HT-29 (cell line): Measurements from ENCODE around the gene AFG3L2. TPM values are rescaled to one million over a fixed set of nuclear protein-coding genes. Genes with fewer than 3 reads are reported as not detected.
A peak's percentile ranks its signal among the peaks of the same experiment; 100 is the strongest.
"Not testable (repeated sequence)": the region's sequence is repeated elsewhere in the genome, so short reads cannot be mapped to it uniquely, and the experiment has no call there.

Experiments used
- DNase-seq: peaks from one replicate; pipeline ENCODE4 v3.0.0-alpha.2; 2015; ENCODE audit warnings: low spot score
- total RNA-seq: library from RNA; depleted of rRNA; stranded (reverse); fragments of >200 nt; shearing (Covaris generic); gene quantifications from 2 replicates; pipeline ENCODE4 v1.2.3, GENCODE V29; 2014

Gene AFG3L2
- total RNA-seq, 1 experiment from 2014 or later: 59.3 TPM

DNA sequence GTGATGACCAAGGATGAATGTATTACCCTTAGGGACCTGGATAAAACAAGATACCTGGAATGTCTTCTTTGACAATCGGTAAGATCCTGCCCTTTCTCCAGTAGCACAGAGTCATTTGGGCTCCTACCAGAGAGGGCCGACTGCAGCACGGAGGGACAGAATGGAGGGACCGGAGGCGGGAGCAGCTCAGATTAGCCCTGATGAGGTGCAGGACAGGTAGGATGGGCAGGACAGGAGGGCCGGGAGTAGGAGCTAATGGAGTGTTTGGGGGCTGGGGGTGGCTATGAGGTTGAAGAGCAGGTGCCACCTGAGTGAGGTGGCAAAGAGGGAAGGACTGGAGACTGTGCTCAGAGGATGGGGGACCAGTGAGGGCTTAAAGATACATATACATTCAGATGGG is 20.8 kb upstream of the AFG3L2 start:
- no peak for DNase-seq

- DNase-seq: no peak
Observed at GRCh38 chr18:12397254-12397653, 20.2 kb upstream of the AFG3L2 start.

DNA sequence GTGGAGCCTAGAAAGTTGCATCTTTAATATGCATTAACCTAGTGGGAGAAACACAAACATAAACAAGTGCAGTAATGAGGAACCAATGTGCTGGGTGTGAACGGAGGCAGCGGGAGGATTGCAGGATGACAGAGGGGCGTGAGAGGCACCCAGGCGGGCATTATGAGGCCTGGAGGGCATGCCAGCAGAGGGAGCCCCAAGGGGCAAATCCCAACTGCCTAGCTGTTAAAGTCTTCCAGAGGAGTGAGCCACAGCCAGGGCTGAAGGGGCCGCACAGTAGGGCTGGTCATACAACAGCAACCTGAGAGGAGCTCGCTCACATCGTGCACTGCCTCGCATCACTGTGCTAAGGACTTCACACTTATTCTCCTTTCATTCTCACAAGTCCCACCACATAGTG is 17.4 kb upstream of the AFG3L2 start:
- DNase-seq: peak; percentile 51

DNA sequence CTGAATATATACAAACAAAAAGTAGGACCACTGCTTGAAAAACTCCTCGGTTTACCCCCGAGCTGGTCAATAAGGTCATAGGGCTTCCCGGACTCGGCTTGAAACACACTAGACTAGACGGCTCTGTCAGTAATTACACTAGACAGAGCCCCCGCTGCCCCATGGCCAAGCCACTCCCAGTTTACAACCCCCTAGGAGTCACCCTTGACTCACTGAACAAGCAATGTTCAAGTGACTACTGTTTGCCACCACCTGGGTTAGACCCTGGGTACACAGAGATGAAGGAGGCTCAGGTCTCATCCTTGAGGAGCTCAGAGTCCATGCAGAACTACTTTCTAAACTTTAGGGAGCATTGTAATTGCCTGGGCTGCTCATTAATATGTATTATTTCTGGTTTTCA is 17.0 kb upstream of the AFG3L2 start:
- no peak for DNase-seq

- no peak for DNase-seq
Observed at GRCh38 chr18:12393510-12393909, 16.5 kb upstream of the AFG3L2 start.

- peak; percentile 85 for DNase-seq
Observed at GRCh38 chr18:12391487-12392165, 14.6 kb upstream of the AFG3L2 start.

DNA sequence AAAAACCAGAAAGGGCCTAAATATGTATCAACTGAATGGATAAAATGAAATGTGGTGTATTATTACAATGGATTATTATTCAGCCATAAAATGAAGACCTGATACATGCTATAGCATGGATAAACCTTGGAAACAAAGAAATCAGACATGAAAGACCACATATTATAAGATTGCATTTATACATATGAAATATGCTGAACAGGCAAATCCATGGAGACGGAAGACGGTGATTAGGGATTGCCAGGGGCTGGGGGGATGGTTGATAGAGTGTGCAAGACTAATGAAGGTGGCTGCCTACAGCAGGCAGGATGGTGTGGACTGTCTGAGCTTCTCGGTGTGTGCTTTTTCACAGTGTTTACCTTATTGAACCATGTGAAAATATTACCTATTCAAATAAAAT is 11.4 kb upstream of the AFG3L2 start:
- no peak for DNase-seq

DNA sequence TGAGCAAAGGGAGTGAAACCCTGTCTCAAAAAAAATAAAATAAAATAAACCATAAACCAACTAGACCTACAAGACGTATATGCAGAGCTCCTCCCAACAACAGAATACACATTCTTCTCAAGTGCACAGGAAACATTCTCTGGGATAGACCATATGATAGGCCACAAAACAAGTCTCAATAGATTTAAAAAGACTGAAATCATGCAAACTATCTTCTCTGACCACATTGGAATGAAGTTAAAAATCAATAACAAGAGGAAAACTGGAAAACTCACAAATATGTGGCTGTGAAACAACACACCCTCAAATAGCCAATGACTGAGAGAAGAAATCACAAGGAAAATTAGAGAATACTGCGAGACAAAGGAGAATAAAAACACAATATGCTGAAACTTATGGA is 7.2 kb upstream of the AFG3L2 start:
- no peak for DNase-seq

DNA sequence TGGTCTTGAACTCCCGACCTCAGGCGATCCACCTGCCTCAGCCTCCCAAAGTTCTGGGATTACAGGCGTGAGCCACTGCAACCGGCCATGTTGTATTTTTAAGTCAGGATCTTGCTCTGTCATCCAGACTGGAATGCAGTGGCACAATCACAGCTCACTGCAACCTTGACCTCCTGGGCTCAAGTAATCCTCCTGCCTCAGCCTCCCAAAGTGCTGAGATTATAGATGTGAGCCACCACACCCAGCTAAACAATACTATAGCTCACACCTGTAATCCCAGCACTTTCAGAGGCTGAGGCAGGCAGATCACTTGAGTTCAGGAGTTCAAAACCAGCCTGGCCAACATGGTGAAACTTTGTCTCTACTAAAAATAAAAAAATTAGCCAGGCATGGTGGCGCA is 6.7 kb upstream of the AFG3L2 start:
- not testable (repeated sequence) for DNase-seq

DNA sequence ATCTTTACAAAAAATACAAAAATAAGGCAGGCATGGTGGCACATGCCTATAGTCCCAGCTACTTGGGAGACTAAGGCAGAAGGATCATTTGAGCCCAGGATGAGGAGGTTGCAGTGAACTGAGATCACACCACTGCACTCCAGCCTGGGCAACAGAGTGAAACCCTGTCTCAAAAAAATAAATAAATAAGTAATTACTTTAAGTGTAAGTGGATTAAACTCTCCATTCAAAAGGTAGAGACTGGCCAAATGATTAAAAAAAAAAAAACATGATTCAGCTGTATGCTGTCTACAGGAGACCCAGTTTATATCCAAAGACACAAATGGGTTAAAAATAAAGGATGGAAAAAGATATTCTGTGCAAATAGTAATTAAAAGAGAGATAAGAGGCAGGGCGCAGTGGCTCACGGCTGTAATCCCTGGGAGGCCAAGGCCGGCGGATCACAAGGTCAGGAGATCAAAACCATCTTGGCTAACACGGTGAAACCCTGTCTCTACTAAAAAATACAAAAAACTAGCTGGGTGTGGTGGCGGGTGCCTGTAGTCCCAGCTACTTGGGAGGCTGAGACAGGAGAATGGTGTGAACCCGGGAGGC is 5.3 kb upstream of the AFG3L2 start:
- DNase-seq: not testable (repeated sequence)

GRCh38 chr18:12378198-12378558 is 1.2 kb upstream of the AFG3L2 start:
- not testable (repeated sequence) for DNase-seq

DNA sequence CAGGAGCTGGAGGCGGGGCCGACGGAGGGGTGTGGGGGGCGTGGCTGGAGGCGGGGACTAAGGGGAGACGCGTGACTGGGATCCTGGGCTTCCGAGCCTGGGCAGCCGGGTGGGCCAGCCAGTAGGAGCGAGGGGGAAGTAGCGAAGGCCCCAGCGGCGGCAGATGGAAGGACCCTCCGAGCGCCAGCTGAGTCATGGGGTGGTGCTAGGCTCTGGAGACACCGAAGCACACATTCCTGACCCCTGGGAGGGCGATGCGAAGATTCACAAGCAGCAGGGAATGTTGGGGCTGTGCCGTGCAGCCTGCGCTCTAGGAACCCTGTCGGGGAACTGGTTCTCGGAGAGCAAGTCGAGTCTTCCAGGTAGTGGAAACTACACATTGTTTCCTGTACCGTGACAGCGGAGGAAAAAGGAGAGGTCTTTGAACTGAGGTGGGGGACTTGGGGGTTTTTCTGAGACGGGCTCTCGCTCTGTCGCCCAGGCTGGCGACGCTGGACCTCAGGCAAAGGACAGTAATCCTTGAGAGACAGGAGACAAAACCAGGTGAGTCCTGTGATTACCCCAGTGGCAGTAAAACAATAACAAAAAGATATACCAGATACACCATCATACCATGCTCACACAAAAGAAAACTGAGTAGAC is 650 bp upstream of the AFG3L2 start:
- DNase-seq: no peak

GRCh38 chr18:12376034-12376753 is 833 bp downstream of the AFG3L2 start:
- peak; percentile 74 for DNase-seq

DNA sequence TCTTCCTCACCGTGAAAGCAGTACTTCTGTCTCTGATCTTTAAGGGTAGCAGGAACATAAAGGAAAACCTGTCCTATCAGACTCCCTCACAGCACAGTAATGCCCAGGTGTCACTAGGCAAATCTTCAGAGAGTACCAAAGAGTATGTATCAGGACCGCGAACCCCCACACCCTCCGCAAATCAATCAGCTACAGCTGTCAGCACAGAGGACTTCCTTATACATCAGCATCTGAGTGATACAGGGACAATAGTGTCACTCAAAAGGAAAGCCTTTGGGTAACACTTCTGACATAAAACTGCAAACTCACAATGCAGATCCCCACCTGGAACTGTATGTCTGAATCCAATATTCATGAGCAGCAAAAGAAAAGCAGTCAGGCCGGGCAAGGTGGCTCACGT is 2.6 kb downstream of the AFG3L2 start:
- DNase-seq: no peak

GRCh38 chr18:12373771-12374116 is 3.3 kb downstream of the AFG3L2 start:
- no peak for DNase-seq

GRCh38 chr18:12373116-12373770 is 3.8 kb downstream of the AFG3L2 start:
- DNase-seq: no peak

- no peak for DNase-seq
Observed at GRCh38 chr18:12372406-12372805, 4.6 kb downstream of the AFG3L2 start.

- peak; percentile 33 for DNase-seq
Observed at GRCh38 chr18:12371590-12371989, 5.4 kb downstream of the AFG3L2 start.

GRCh38 chr18:12369211-12369610 is 7.8 kb downstream of the AFG3L2 start:
- no peak for DNase-seq

GRCh38 chr18:12366784-12367183 is 10.2 kb downstream of the AFG3L2 start:
- DNase-seq: no peak

DNA sequence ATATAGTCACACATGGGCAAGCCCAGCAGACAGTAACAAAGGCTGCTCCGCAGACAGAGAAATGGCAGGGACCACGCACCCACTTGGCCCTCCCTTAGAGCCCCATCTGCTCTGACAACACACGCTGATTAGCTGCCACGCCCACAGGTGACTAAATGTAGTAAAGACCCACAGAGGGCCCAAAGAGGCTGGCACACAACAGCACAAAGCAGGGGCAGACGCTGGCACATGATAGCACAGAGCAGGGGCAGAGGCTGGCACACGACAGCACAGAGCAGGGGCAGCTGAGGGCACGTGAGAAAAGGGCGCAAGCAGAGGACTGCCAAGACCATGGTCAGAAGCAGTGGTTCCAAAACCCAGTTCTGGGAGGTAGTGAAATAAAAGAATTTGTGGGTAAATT is 10.6 kb downstream of the AFG3L2 start:
- no peak for DNase-seq
